Muscle layer of duodenum (tissue), 2 donors: ENCODE results near the gene CRLF2.
"Not testable (repeated sequence)": the region's sequence is repeated elsewhere in the genome, so short reads cannot be mapped to it uniquely, and the experiment has no call there.

Source experiments
- H3K27ac ChIP-seq: one replicate; pipeline ENCODE4 v1.7.0; 2013; ENCODE audit warnings: mild to moderate bottlenecking, low read length
- H3K27me3 ChIP-seq: one replicate; pipeline ENCODE4 v1.7.0; 2013; ENCODE audit warnings: low read depth, mild to moderate bottlenecking, control low read depth, low read length
- H3K36me3 ChIP-seq, 2 donors: one replicate each; pipeline ENCODE4 v1.7.0; 2013; ENCODE audit warnings: low read length in 2 of 2, control low read depth in 1 of 2, mild to moderate bottlenecking in 1 of 2; ENCODE audit not compliant: insufficient read depth in 2 of 2, control insufficient read depth in 1 of 2
- H3K4me1 ChIP-seq, 2 donors: one replicate each; pipeline ENCODE4 v1.7.0; 2013; ENCODE audit warnings: low read length in 2 of 2, mild to moderate bottlenecking in 2 of 2, control low read depth in 1 of 2, moderate library complexity in 1 of 2; ENCODE audit not compliant: insufficient read depth in 2 of 2, control insufficient read depth in 1 of 2
- H3K4me3 ChIP-seq, 2 donors: one replicate each; pipeline ENCODE4 v1.7.0; 2013; ENCODE audit warnings: low read length in 2 of 2, low read depth in 1 of 2, mild to moderate bottlenecking in 1 of 2
- H3K9me3 ChIP-seq, 2 donors: one replicate each; pipeline ENCODE4 v1.7.0; 2013; ENCODE audit warnings: low read length in 2 of 2, control low read depth in 1 of 2, mild to moderate bottlenecking in 1 of 2; ENCODE audit not compliant: control insufficient read depth in 1 of 2
- donor health status: healthy.

Gene CRLF2, protein sequence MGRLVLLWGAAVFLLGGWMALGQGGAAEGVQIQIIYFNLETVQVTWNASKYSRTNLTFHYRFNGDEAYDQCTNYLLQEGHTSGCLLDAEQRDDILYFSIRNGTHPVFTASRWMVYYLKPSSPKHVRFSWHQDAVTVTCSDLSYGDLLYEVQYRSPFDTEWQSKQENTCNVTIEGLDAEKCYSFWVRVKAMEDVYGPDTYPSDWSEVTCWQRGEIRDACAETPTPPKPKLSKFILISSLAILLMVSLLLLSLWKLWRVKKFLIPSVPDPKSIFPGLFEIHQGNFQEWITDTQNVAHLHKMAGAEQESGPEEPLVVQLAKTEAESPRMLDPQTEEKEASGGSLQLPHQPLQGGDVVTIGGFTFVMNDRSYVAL

DNA sequence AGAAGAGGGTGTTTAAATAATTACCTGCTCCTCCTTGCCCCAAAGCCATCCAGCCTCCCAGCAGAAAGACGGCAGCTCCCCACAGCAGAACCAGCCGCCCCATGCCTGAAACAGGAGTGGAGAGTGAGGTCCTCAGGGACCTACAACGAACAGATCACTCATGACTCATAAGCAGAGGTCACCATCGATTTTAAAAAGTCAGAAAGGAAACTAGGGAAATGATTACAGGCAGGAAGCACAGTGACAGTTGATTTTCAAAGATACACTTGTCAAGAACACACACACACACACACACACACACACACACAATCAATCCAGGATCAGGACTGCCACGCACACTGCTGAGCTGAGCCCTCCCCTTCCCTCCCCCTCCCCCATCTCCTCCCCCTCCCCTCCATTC lies at the start of gene CRLF2:
CRLF2 (minus strand) TSS at position 118 of the 400 bp plus-strand sequence; CDS start at position 103, 15 bp downstream.
- H3K27ac ChIP-seq, result no peak within 1 kb of the TSS
- H3K27me3 ChIP-seq, result no peaks in the 10 kb centered on the region
- no peak within 1 kb of the TSS for H3K4me3 ChIP-seq
- H3K9me3 ChIP-seq, result no peaks in the 10 kb centered on the region
- no peaks in the 10 kb centered on the region for H3K36me3 ChIP-seq
- no peaks in the 10 kb centered on the region for H3K4me1 ChIP-seq

DNA sequence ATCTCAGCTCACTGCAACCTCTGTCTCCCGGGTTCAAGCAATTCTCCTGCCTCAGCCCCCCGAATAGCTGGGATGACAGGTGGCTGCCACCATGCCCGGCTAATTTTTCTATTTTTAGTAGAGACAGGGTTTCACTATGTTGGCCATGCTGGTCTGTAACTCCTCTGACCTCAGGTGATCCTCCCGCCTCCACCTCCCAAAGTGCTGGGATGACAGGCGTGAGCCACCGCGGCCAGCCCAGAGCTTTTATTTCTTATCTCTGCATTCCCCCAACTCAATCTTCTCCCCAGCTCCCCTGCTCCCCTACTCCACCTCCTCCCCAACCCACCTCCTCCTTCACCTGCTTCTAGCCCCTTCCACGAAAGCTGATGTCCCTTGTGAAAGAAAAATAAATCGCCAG lies 49.3 kb upstream of the CRLF2 start:
- not testable (repeated sequence) for H3K27me3 ChIP-seq, H3K36me3 ChIP-seq, H3K4me3 ChIP-seq, H3K9me3 ChIP-seq, H3K4me1 ChIP-seq, H3K27ac ChIP-seq

DNA sequence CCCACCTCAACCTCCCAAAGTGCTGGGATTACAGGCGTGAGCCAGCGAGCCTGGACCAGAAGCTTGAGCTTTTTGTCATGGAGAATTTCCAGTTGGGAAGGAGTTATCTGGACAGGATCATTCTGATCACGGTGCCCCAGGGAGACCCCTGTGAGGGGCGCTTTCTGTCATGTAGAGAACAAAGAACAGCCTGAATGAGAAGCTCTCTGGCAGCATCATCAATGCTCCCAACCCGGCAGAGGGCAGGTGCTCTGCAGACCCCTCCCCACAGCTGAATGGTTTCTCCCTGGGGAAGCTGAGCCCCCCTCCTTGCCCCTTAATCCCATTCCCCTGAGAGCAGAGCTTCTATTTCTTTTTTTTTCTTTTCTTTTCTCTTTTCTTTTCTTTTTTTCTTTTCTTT lies 48.8 kb upstream of the CRLF2 start:
- H3K9me3 ChIP-seq, result no peaks in the 10 kb centered on the region
- H3K27ac ChIP-seq, result no peak overlapping the region
- H3K36me3 ChIP-seq, result no peaks in the 10 kb centered on the region
- no peak overlapping the region for H3K4me3 ChIP-seq
- no peaks in the 10 kb centered on the region for H3K4me1 ChIP-seq
- no peaks in the 10 kb centered on the region for H3K27me3 ChIP-seq

DNA sequence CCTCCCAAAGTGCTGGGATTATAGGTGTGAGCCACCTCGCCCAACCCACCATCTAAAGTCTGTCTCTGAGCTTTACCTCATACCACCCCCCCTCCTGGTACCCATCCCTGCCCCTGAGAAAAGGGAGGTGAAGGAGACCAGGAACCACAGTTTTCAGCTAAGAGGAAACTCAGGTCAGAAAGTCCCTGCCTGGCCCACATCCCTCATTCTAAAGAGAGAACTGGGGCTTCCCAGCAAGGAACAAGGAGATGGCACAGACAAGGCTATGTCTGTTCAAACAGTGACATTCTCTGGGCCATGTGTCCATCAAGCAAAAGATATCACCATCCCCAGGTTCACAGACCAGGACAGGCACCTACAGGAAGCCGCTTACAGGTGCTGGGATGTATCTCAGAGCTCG lies 40.4 kb upstream of the CRLF2 start:
- peaks cover 0 to 12% of the 10 kb centered on the region in 2 donors for H3K4me1 ChIP-seq

DNA sequence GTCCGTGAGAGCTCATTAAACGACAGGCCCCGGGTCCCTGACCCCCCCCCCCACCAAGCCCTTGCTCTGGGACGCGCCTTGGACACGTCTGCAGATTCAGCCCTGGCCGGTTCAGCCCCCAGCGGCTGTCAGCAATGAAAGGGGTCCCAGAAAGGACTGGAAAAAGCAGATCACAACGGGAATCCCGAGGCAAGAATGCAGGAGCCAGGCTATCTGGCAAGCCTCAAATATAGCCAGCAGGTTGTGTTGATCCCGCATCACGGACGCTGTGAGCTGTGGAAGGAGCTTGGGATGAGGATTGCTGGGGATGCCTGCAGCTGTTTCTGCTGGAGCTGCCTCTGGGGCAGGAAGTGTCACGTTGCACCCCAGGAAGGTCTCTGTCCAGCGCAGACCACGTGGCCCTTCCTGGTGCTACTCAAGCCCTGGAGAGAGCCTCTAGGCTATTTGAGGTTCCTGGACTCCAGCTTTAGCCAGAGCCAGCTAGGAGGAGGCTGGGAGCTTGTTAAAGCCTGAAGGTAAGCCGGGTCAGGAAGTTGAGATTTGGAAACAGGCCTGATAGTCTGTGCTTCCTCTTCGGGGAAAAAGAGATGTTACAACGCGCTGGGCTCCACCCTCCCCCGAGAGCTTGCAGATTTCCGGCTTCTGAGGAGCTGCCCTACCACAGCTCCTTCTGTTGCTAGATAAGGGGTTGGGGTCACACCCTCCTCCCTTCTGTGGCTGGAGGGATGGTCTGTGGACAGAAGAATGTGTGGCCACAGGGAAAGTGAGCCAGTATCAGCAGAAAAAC lies 36.8 kb upstream of the CRLF2 start:
- H3K27ac ChIP-seq, result peak overlapping the region; percentile 81
- H3K27me3 ChIP-seq, result no peaks in the 10 kb centered on the region

More for the DNA sequence above, 40.4 kb upstream of the CRLF2 start:
- H3K9me3 ChIP-seq, result no peaks in the 10 kb centered on the region
- H3K27me3 ChIP-seq, result no peaks in the 10 kb centered on the region
- no peak overlapping the region for H3K4me3 ChIP-seq
- no peaks in the 10 kb centered on the region for H3K36me3 ChIP-seq
- H3K27ac ChIP-seq, result no peak overlapping the region

DNA sequence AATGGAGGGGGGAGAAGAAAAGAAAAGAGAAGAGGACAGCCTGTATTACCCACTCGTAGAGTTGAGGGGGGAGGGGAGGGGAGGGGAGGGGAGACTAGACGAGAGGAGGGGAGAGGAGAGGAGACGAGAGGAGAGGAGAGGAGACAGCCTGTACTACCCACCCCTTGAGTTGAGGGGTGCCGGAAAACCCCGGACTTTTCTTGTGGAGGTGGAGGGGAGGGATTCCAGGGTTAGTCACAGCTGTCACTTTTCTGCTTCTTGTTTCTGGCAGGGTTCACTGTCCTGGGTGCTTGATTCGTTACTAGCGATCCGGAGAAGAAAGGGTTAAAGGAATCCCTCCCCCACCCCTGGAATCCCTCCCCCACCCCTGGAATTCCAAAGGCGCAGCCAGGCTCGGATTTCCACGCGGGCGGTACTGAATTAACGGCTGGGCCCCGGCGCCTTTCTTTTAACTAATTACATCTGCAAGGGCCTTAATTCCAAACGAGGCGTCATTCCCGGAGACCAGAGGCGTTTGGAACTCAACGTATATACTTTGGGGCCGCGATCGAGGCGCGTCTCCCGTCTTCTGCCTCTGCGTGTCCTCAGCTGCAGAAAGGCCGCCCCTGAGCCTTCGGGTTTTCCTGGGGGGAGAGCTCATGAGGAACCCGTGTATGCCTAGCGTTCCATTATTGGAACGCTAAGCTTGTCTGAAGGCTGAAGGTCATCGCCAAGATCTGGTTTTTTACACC lies 36.0 kb upstream of the CRLF2 start:
- Histone ChIP-seq H3K27ac (peak overlapping the region; percentile 81), H3K36me3 (no peaks in the 10 kb centered on the region), H3K4me1 (peaks cover 0 to 12% of the 10 kb centered on the region in 2 donors), H3K4me3 (peak overlapping the region; percentile 18 to 51), H3K27me3 (no peaks in the 10 kb centered on the region), H3K9me3 (no peaks in the 10 kb centered on the region)

More for the DNA sequence above, 36.8 kb upstream of the CRLF2 start:
- Histone ChIP-seq H3K36me3 (no peaks in the 10 kb centered on the region), H3K4me1 (peaks cover 0 to 12% of the 10 kb centered on the region in 2 donors), H3K4me3 (peak overlapping the region; percentile 18 to 51), H3K9me3 (no peaks in the 10 kb centered on the region)

DNA sequence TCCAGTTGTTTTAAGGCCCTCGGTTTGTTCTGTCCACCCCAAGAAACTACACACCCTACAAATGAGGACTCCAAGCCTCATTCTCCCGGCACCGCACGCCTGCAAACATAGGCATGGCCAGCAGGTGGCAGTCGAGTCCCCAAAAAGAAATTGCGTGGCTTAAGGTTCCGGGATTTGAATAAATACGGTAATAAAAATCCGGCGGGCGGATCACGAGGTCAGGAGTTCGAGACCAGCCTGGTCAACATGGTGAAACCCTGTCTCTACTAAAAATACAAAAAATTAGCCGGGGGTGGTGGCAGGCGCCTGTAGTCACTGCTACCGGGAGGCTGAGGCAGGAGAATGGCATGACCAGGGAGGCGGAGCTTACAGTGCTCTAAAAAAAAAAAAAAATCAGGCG lies 34.4 kb upstream of the CRLF2 start:
- H3K4me3 ChIP-seq, result no peak overlapping the region
- no peak overlapping the region for H3K27ac ChIP-seq
- H3K36me3 ChIP-seq, result no peaks in the 10 kb centered on the region
- no peaks in the 10 kb centered on the region for H3K27me3 ChIP-seq
- H3K9me3 ChIP-seq, result no peaks in the 10 kb centered on the region
- peaks cover 0 to 12% of the 10 kb centered on the region in 2 donors for H3K4me1 ChIP-seq

DNA sequence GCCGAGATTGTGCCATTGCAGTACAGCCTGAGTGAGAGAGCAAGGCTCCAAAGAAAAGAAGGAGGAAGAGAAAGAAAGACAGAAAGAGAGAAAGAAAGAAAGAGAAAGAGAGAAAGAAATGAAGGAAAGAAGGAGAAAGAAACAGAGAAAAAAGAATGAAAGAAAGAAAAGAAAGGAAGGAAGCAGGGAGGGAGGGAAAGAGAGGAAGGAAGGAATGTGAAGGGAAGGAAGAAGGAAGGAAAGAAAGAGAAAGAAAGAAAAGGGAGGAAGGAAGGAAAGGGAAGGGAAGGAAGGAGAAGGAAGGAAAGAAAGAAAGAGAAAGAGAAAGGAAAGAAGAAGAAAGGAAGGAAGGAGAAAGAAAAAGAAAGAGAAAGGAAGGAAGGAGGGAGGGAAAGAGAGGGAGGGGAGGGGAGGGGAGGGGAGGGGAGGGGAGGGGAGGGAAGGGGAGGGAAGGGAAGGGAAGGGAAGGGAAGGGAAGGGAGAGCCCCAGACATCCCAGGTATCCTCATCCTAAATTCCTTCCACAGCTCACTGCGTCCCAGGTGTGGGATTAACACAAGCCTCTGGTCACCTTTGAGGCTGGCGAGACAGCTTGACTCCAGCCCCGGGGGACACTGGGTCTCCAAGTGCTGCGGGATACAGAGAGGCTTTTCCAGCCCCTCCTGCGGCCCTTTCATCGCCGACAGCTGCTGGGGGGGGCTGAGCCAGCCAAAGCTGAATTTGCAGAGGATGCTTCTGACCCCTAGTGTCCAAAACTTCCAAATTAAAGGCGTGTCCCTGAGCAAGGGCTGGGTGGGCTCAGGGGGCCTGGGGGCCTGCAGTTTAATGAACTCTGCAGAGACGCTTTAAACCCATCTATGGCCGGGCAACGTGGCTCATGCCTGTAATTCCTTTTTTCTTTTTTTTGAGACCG lies 32.0 kb upstream of the CRLF2 start:
- Histone ChIP-seq H3K4me3 (no peak overlapping the region), H3K27me3 (no peaks in the 10 kb centered on the region), H3K4me1 (peaks cover 0 to 11% of the 10 kb centered on the region in 2 donors), H3K9me3 (no peaks in the 10 kb centered on the region), H3K36me3 (no peaks in the 10 kb centered on the region), H3K27ac (no peak overlapping the region)

DNA sequence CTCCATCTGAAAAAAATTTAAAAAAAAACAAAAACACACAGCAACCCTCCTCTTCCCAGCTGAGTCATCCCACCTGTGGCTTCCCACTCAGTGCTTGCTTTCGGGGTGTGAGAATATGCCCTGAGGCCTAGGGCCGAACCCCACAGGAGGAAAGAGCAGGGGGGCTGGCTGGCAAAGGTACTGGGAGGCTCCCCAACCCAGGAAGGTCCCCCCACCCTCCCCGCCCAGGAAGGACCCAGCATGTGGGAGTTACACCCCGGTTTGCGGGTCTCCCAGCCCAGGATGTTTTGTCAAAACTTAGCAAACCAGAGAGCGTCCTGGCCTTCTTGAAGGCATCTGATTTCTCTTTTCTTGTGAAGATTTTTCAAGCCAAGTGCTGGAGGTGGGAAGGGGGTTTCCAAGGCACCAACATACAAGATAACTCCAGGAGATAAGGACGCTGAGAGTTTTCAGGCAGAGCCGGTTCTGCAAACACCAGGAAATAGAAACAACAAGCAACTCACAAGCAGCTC lies 30.5 kb upstream of the CRLF2 start:
- Histone ChIP-seq H3K9me3 (no peaks in the 10 kb centered on the region), H3K27ac (no peak overlapping the region), H3K27me3 (no peaks in the 10 kb centered on the region), H3K4me1 (no peaks in the 10 kb centered on the region), H3K36me3 (no peaks in the 10 kb centered on the region), H3K4me3 (no peak overlapping the region)

DNA sequence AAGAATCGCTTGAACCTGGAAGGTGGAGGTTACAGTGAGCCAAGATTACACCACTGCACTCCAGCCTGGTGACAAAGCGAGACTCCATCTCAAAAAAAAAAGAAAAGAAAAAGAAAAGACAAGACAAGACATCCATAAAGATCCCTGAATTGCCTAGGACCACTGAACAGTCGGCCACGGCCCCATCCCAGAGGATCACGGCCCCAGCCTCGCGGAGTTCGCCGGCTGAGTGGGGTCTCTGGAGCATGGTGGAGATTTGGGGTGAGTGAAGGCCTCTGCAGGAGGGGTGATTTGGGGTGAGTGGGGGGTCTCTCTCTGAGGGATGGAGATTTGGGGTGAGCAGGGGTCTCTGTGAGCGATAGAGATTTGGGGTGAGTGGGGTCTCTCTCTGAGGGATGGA lies 28.1 kb upstream of the CRLF2 start:
- H3K9me3 ChIP-seq, H3K4me3 ChIP-seq: not testable (repeated sequence)

More for the DNA sequence above, 28.1 kb upstream of the CRLF2 start:
- H3K36me3 ChIP-seq, H3K4me1 ChIP-seq, H3K27me3 ChIP-seq, H3K27ac ChIP-seq: not testable (repeated sequence)
